Measurements from ENCODE around the gene PCDHGC5.
A peak's percentile ranks its signal among the peaks of the same experiment; 100 is the strongest.

The PCDHGC5 gene

DNA sequence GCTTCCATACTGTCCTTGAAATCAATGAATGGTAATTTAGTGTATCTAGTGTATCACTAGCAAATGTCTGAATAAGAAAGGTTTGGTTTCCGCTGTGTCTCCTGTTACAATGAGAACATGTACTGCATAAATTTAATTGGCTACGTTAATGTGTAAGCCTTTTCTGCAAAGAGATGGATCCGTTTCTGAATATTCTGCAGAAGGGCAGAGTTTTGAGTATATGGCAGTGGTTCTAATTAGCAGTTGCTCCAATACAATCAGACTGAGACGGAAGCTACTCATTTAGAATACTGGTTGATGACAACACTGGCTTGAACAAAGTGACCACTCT, 4.6 kb upstream of the PCDHGC5 start:
- in situ Hi-C loops (cut with HindIII; ENCODE audit: low sequenced_read_pairs) = loop anchor here (5.0 kb wide), 1 partner anchor 33 kb away; no protein-coding TSS in a partner anchor
- TF ChIP-seq, protein P1, sequence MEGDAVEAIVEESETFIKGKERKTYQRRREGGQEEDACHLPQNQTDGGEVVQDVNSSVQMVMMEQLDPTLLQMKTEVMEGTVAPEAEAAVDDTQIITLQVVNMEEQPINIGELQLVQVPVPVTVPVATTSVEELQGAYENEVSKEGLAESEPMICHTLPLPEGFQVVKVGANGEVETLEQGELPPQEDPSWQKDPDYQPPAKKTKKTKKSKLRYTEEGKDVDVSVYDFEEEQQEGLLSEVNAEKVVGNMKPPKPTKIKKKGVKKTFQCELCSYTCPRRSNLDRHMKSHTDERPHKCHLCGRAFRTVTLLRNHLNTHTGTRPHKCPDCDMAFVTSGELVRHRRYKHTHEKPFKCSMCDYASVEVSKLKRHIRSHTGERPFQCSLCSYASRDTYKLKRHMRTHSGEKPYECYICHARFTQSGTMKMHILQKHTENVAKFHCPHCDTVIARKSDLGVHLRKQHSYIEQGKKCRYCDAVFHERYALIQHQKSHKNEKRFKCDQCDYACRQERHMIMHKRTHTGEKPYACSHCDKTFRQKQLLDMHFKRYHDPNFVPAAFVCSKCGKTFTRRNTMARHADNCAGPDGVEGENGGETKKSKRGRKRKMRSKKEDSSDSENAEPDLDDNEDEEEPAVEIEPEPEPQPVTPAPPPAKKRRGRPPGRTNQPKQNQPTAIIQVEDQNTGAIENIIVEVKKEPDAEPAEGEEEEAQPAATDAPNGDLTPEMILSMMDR (IDR thresholded peaks at IDR 0.05; ENCODE audit: low read depth, low read length, missing control alignments) = no peak
- H3K4me3 ChIP-seq (ENCODE audit: low read depth, low read length) = peak overlapping the region; percentile 32
- DNase-seq (ENCODE audit: low read depth) = no peak

DNA sequence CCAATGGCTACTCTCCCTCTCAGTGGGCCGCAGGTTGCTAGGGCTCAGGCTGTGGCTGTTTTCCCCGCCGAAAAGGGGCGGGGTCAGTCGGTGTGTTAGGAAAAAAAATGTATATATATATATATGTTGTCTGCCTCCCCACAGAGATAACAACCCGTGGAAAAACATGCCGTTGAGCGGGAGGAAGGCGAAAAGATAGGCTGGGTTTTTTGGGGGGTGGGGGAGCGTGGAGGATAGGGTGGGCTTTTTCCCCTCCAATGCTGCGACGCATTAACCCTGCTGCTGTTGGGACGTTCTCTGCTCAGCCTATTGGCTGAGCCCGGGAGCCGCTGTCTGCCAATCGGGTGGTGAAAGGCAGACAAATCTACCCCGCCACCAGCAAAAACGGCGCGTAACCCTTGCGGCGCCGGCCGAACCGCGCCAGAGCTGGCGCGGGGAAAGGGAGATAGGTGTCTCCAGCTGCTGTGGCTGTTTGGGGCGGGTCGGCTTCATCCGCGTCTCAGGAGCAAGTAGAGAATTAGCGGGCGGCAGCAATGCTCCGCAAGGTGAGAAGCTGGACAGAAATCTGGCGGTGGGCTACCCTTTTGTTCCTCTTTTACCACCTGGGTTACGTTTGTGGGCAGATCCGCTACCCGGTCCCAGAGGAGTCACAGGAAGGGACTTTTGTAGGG, 4.1 kb upstream of the PCDHGC5 start, which contains the start of gene PCDHGC4:
Gene PCDHGC4, plus strand, starts transcription at position 390 of the 671 bp plus-strand sequence. Its CDS starts 144 bp downstream, at position 534.
- DNase-seq (ENCODE audit: low read depth) = no peak
- TF ChIP-seq, protein P1 (IDR thresholded peaks at IDR 0.05; ENCODE audit: low read depth, low read length, missing control alignments) = no peak
- in situ Hi-C loops (cut with HindIII; ENCODE audit: low sequenced_read_pairs) = loop anchor here (5.0 kb wide), 1 partner anchor 33 kb away; no protein-coding TSS in a partner anchor
- H3K4me3 ChIP-seq (ENCODE audit: low read depth, low read length) = peak within 1 kb of the TSS; percentile 32

DNA sequence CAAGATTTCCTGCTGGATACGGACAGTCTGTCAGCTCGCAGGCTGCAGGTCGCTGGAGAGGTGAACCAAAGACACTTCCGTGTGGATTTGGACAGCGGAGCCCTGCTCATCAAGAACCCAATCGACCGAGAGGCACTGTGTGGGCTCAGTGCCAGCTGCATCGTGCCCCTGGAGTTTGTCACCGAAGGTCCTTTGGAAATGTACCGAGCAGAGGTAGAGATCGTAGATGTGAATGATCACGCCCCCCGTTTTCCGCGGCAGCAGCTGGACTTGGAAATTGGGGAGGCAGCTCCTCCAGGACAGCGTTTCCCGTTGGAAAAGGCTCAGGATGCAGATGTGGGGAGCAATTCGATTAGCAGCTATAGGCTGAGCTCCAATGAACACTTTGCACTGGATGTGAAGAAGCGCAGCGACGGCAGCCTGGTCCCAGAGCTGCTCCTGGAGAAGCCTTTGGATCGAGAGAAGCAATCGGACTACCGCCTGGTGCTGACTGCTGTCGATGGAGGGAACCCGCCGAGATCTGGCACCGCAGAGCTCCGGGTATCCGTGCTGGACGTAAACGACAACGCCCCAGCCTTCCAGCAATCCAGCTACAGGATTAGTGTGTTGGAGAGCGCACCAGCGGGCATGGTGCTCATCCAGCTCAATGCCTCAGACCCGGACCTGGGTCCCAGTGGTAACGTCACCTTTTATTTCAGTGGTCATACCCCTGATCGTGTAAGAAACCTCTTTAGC, 3.4 kb upstream of the PCDHGC5 start:
- no peak for DNase-seq (ENCODE audit: low read depth)
- TF ChIP-seq, protein P1 (IDR thresholded peaks at IDR 0.05; ENCODE audit: low read depth, low read length, missing control alignments) = no peak
- in situ Hi-C loops (cut with HindIII; ENCODE audit: low sequenced_read_pairs) = no loop called here
- H3K4me3 ChIP-seq (ENCODE audit: low read depth, low read length) = peak overlapping the region; percentile 32

DNA sequence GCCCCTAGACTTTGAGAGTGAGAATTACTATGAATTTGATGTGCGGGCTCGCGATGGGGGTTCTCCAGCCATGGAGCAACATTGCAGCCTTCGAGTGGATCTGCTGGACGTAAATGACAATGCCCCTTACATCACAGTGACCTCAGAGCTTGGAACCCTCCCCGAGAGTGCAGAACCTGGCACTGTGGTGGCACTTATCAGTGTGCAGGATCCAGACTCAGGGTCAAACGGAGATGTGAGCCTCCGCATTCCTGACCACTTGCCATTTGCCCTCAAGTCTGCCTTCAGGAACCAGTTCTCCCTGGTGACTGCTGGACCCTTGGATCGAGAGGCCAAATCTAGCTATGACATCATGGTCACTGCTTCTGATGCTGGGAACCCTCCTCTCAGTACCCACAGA, 2.8 kb upstream of the PCDHGC5 start:
- TF ChIP-seq, protein P1 (IDR thresholded peaks at IDR 0.05; ENCODE audit: low read depth, low read length, missing control alignments) = no peak
- H3K4me3 ChIP-seq (ENCODE audit: low read depth, low read length) = no peak overlapping the region
- in situ Hi-C loops (cut with HindIII; ENCODE audit: low sequenced_read_pairs) = no loop called here
- no peak for DNase-seq (ENCODE audit: low read depth)

DNA sequence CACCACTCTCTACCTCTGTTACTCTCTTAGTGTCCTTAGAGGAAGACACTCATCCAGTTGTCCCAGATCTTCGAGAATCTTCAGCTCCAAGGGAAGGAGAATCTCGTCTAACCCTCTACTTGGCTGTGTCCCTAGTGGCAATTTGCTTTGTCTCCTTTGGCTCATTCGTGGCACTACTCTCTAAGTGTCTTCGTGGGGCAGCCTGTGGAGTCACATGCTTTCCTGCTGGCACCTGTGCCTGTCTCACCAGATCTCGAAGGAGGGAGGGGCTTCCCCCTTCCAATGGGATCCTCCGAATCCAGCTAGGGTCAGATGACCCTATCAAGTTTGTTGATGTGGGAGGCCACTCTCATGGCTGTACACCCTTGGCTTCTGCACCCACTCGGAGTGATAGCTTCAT, 1.8 kb upstream of the PCDHGC5 start:
- TF ChIP-seq, protein P1 (IDR thresholded peaks at IDR 0.05; ENCODE audit: low read depth, low read length, missing control alignments) = no peak
- no peak overlapping the region for H3K4me3 ChIP-seq (ENCODE audit: low read depth, low read length)
- no peak for DNase-seq (ENCODE audit: low read depth)
- in situ Hi-C loops (cut with HindIII; ENCODE audit: low sequenced_read_pairs) = no loop called here

DNA sequence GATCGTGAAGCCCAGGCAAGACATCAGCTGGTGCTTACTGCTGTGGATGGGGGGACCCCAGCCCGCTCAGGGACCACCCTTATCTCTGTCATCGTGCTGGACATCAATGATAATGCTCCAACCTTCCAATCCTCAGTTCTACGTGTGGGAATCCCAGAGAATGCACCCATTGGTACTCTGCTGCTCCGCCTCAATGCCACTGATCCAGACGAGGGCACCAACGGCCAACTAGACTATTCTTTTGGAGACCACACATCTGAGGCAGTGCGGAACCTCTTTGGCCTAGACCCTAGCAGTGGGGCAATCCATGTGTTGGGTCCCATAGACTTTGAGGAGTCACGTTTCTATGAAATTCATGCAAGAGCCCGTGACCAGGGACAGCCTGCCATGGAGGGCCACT, 960 bp downstream of the PCDHGC5 start:
- no peak for DNase-seq (ENCODE audit: low read depth)
- H3K4me3 ChIP-seq (ENCODE audit: low read depth, low read length) = no peak overlapping the region
- in situ Hi-C loops (cut with HindIII; ENCODE audit: low sequenced_read_pairs) = no loop called here
- TF ChIP-seq, protein P1 (IDR thresholded peaks at IDR 0.05; ENCODE audit: low read depth, low read length, missing control alignments) = no peak

All from astrocyte of the cerebellum (primary cell).